Mesothelial cell of epicardium (in vitro differentiated cells): Measurements from ENCODE around the gene ZPLD1. TPM values are rescaled to one million over a fixed set of nuclear protein-coding genes. Genes with fewer than 3 reads are reported as not detected.

ENCODE experiments used
- DNase-seq, 2 experiments: peaks; one replicate each; pipeline ENCODE4 v3.0.0; 2021; ENCODE audit warnings: low spot score in 2 of 2; ENCODE audit not compliant: unreplicated experiment in 2 of 2
- H3K27ac Mint-ChIP-seq: 2 replicates; pipeline ENCODE4 v1.8.0; 2021; ENCODE audit warnings: mixed read lengths
- H3K27me3 Mint-ChIP-seq: 2 replicates; pipeline ENCODE4 v1.8.0; 2021; ENCODE audit warnings: low read depth, mixed read lengths
- H3K36me3 Mint-ChIP-seq: 2 replicates; pipeline ENCODE4 v1.8.0; 2021; ENCODE audit warnings: mixed read lengths
- H3K4me1 Mint-ChIP-seq: 2 replicates; pipeline ENCODE4 v1.8.0; 2021; ENCODE audit warnings: mixed read lengths
- H3K4me3 Mint-ChIP-seq: 2 replicates; pipeline ENCODE4 v1.8.0; 2021; ENCODE audit warnings: mild to moderate bottlenecking, moderate library complexity, mixed read lengths
- H3K9me3 Mint-ChIP-seq: 2 replicates; pipeline ENCODE4 v1.8.0; 2021; ENCODE audit warnings: mixed read lengths
- CTCF ChIP-seq: fragments of 200-600 bp; sonication (generic); IDR thresholded peaks from one replicate; pipeline ENCODE4 v1.5.0; 2021; ENCODE audit warnings: antibody characterized with exemption; ENCODE audit not compliant: unreplicated experiment
- total RNA-seq: library from RNA; stranded (reverse); gene quantifications from 3 replicates; pipeline ENCODE4 v1.2.1, GENCODE V29; 2021

Gene ZPLD1
- total RNA-seq, 1 donor from 2014 or later = 0.07 TPM

- H3K27ac Mint-ChIP-seq = no peak overlapping the region
- TF ChIP-seq CTCF = no peak
- peaks cover 1% of the 10 kb centered on the region for H3K27me3 Mint-ChIP-seq
- no peak overlapping the region for H3K4me3 Mint-ChIP-seq
- DNase-seq = no peak
- H3K36me3 Mint-ChIP-seq = no peaks in the 10 kb centered on the region
- peaks cover 11% of the 10 kb centered on the region for H3K9me3 Mint-ChIP-seq
- peaks cover 3% of the 10 kb centered on the region for H3K4me1 Mint-ChIP-seq
Measured at GRCh38 chr3:102505542-102505941, 70.7 kb downstream of the ZPLD1 start.

GRCh38 chr3:102510663-102511062 is 75.8 kb downstream of the ZPLD1 start:
- peaks cover 29% of the 10 kb centered on the region for H3K4me1 Mint-ChIP-seq
- no peak for DNase-seq
- peaks cover 7% of the 10 kb centered on the region for H3K9me3 Mint-ChIP-seq
- H3K36me3 Mint-ChIP-seq = no peaks in the 10 kb centered on the region
- no peak overlapping the region for H3K27ac Mint-ChIP-seq
- TF ChIP-seq CTCF = no peak
- H3K4me3 Mint-ChIP-seq = no peak overlapping the region
- H3K27me3 Mint-ChIP-seq = no peaks in the 10 kb centered on the region

GRCh38 chr3:102511168-102511567 is 76.4 kb downstream of the ZPLD1 start:
- H3K27me3 Mint-ChIP-seq = no peaks in the 10 kb centered on the region
- no peak for TF ChIP-seq CTCF
- DNase-seq = no peak
- no peaks in the 10 kb centered on the region for H3K36me3 Mint-ChIP-seq
- H3K27ac Mint-ChIP-seq = no peak overlapping the region
- H3K4me3 Mint-ChIP-seq = no peak overlapping the region
- H3K9me3 Mint-ChIP-seq = peaks cover 4% of the 10 kb centered on the region
- H3K4me1 Mint-ChIP-seq = peaks cover 29% of the 10 kb centered on the region

GRCh38 chr3:102511639-102512038 is 76.8 kb downstream of the ZPLD1 start:
- H3K27ac Mint-ChIP-seq = no peak overlapping the region
- no peaks in the 10 kb centered on the region for H3K9me3 Mint-ChIP-seq
- H3K36me3 Mint-ChIP-seq = no peaks in the 10 kb centered on the region
- DNase-seq = no peak
- TF ChIP-seq CTCF = no peak
- no peak overlapping the region for H3K4me3 Mint-ChIP-seq
- H3K27me3 Mint-ChIP-seq = no peaks in the 10 kb centered on the region
- peaks cover 29% of the 10 kb centered on the region for H3K4me1 Mint-ChIP-seq

GRCh38 chr3:102512734-102513504 is 78.1 kb downstream of the ZPLD1 start:
- Mint-ChIP-seq H3K36me3 (no peaks in the 10 kb centered on the region), H3K4me3 (no peak overlapping the region)
- TF ChIP-seq CTCF = no peak

GRCh38 chr3:102514241-102514640 is 79.4 kb downstream of the ZPLD1 start:
- Mint-ChIP-seq H3K4me3 (no peak overlapping the region), H3K27ac (no peak overlapping the region), H3K9me3 (no peaks in the 10 kb centered on the region), H3K27me3 (peaks cover 3% of the 10 kb centered on the region), H3K4me1 (peaks cover 28% of the 10 kb centered on the region), H3K36me3 (no peaks in the 10 kb centered on the region)
- TF ChIP-seq CTCF = no peak
- no peak for DNase-seq

More at GRCh38 chr3:102512734-102513504, 78.1 kb downstream of the ZPLD1 start:
- no peaks in the 10 kb centered on the region for H3K9me3 Mint-ChIP-seq
- no peaks in the 10 kb centered on the region for H3K27me3 Mint-ChIP-seq
- no peak for DNase-seq
- peak overlapping the region; percentile 68 for H3K27ac Mint-ChIP-seq
- peaks cover 29% of the 10 kb centered on the region for H3K4me1 Mint-ChIP-seq
